ENCODE data around the gene DNAL1. TPM values are rescaled to one million over a fixed set of nuclear protein-coding genes. Genes with fewer than 3 reads are reported as not detected.
"Not testable (repeated sequence)": the region's sequence is repeated elsewhere in the genome, so short reads cannot be mapped to it uniquely, and the experiment has no call there.

DNAL1 gene
- total RNA-seq, 1 experiment from 2014 or later, result 4.2 TPM

DNA sequence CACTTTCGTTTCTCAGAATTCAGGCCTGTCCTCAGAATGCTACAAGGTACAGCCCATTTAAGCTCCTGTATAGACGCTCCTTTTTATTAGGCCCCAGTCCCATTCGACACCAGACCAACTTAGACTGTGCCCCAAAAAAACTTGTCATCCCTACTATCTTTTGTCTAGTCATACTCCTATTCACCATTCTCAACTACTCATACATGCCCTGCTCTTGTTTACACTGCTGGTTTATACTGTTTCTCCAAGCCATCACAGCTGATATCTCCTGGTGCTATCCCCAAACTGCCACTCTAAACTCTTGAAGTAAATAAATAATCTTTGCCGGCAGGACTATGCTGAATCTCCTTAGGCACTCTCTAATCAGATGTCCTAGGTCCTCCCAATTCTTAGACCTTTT, 63.3 kb downstream of the DNAL1 start:
- not testable (repeated sequence) for DNase-seq; H3K36me3 ChIP-seq (replicated peaks; ENCODE audit: control insufficient read depth, insufficient read depth, low read length); H3K4me3 ChIP-seq (ENCODE audit: insufficient read depth, low read depth, low read length); H3K27me3 ChIP-seq (ENCODE audit: control insufficient read depth, insufficient read depth, low read length)

DNA sequence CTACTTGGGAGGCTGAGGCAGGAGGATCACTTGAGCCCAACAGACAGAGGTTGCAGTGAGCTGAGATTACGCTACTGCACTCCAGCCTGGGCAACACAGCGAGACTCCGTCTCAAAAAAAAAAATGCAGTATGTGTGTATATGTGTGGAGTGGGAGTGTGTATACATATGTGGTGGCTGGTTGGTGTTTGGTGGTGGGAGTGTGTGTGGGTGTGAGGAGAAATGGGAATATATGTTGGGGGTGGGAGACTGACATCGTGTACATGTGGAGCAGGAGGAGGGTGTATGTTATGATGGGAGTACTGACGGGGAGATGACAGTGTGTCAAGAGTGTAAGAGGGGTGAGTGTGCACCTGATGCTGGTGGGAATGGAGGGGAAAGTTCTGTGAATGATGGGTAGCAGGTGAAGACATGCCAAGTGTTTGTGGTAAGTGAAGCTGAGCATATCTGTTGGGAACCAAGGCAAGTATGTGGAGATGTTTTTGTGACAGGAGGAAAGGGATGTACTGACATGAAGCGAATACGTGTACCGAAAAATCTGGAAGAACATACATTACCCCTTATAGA, 65.2 kb downstream of the DNAL1 start:
- Histone ChIP-seq H3K4me3 (ENCODE audit: insufficient read depth, low read depth, low read length) (no peak overlapping the region), H3K27me3 (ENCODE audit: control insufficient read depth, insufficient read depth, low read length) (no peaks in the 10 kb centered on the region), H3K36me3 (replicated peaks; ENCODE audit: control insufficient read depth, insufficient read depth, low read length) (no peaks in the 10 kb centered on the region)
- no peak for DNase-seq

DNA sequence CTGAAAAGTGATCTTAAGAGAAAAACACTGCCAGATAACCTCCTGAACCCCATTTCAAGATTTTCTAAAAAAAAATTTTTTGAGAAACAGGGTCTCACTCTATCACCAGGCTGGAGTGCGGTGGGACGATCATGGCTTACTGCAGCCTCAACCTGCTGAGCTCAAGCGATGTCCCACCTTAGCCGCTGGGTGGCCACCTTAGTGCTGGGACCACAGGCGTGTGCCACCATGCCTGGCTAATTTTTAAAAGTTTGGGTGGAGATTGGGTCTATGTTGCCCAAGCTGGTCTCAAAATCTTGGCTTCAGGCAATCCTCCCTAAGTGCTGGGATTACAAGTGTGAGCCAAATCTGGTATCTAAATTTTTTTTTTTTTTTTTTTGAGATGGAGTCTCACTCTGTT, 66.0 kb downstream of the DNAL1 start:
- no peaks in the 10 kb centered on the region for H3K36me3 ChIP-seq (replicated peaks; ENCODE audit: control insufficient read depth, insufficient read depth, low read length)
- no peaks in the 10 kb centered on the region for H3K27me3 ChIP-seq (ENCODE audit: control insufficient read depth, insufficient read depth, low read length)
- no peak overlapping the region for H3K4me3 ChIP-seq (ENCODE audit: insufficient read depth, low read depth, low read length)
- no peak for DNase-seq

DNA sequence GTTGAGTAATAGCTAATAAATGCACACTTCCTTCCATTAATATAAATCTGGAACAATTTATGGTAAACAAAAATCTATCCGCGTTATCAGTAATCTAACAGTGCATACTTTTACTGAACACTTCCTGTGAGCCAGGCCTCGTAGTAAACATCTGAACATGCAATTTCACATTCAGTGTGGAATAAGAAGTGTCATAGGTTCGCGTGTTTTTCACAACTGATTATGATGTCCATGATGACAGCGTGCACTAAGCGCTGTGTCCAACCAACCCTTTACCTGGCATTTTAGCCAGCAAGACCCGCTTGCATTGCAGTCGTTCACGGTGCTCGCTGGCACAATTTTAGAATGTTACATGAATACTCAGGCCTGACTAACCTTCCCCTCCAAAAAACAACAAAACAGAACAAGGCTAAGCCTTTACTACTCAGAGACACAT, 67.3 kb downstream of the DNAL1 start:
- H3K36me3 ChIP-seq (replicated peaks; ENCODE audit: control insufficient read depth, insufficient read depth, low read length), result no peaks in the 10 kb centered on the region
- no peaks in the 10 kb centered on the region for H3K27me3 ChIP-seq (ENCODE audit: control insufficient read depth, insufficient read depth, low read length)
- H3K4me3 ChIP-seq (ENCODE audit: insufficient read depth, low read depth, low read length), result peak overlapping the region; percentile 91
- DNase-seq, result no peak

DNA sequence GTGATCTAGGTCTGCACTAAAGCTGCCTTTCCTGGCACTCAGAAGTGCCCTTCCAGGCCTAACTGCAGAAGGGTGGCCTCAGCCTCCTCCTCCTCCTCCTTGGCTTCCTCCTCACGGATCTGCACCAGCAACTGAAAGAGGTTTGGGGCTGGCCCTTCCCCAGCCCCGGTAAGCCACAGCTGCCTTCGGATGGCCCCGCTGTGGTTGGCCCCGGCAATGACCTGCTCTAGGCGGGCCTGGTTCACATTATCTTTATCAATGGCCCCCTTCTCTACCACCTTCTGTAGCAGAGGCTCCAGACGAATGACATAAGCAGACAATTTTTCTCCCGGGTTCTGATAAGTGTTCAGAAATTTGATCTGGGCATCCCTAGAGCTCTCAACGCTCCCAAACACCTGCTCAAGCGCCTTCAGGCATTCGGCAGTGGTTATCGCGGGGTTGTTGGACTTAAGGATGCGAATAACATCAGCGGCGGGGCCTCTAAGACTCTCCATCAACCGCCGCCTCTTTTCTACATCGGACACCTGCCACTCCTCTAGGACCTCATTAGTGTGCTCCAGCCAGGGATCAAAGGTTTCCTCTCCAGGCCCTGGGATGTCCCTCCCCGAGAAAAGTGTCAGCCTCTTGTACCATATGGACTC, 67.9 kb downstream of the DNAL1 start:
- DNase-seq, result peak; percentile 63

DNA sequence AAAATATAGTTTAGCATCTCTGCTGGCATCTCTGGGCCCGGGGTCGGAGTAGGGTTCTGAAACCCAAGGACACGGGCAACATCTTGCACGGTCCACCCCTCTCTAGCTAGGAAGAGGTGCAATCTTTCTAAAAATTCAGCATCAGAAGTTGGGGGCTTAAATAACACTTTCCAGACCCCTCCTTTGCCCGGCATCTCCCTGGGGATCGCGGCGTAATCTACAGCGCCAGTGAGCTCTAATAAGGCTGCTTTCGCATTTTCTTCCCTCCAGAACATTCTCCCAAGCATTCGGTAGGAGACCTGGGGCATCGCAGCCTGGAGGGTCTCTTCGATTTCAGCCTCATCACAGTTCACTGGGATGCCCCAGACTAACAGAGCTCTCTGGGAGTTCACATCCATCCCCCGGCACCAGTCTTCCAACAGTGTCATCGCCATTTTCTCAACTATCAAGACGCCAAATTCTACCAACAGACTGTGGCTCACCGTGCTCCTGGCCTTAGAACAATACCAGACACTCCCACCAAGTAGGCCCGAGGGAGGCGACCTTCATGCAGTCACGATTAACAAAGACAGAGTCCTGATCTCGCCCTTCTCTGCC, 68.5 kb downstream of the DNAL1 start:
- DNase-seq, result peak; percentile 57
- Histone ChIP-seq H3K36me3 (replicated peaks; ENCODE audit: control insufficient read depth, insufficient read depth, low read length) (no peaks in the 10 kb centered on the region; the same call in 1 of the 2 replicates), H3K27me3 (ENCODE audit: control insufficient read depth, insufficient read depth, low read length) (no peaks in the 10 kb centered on the region), H3K4me3 (ENCODE audit: insufficient read depth, low read depth, low read length) (peak overlapping the region; percentile 91)

More for the DNA sequence above, 67.9 kb downstream of the DNAL1 start:
- H3K4me3 ChIP-seq (ENCODE audit: insufficient read depth, low read depth, low read length), result peak overlapping the region; percentile 91
- no peaks in the 10 kb centered on the region for H3K27me3 ChIP-seq (ENCODE audit: control insufficient read depth, insufficient read depth, low read length)
- no peaks in the 10 kb centered on the region; the same call in 1 of the 2 replicates for H3K36me3 ChIP-seq (replicated peaks; ENCODE audit: control insufficient read depth, insufficient read depth, low read length)

DNA sequence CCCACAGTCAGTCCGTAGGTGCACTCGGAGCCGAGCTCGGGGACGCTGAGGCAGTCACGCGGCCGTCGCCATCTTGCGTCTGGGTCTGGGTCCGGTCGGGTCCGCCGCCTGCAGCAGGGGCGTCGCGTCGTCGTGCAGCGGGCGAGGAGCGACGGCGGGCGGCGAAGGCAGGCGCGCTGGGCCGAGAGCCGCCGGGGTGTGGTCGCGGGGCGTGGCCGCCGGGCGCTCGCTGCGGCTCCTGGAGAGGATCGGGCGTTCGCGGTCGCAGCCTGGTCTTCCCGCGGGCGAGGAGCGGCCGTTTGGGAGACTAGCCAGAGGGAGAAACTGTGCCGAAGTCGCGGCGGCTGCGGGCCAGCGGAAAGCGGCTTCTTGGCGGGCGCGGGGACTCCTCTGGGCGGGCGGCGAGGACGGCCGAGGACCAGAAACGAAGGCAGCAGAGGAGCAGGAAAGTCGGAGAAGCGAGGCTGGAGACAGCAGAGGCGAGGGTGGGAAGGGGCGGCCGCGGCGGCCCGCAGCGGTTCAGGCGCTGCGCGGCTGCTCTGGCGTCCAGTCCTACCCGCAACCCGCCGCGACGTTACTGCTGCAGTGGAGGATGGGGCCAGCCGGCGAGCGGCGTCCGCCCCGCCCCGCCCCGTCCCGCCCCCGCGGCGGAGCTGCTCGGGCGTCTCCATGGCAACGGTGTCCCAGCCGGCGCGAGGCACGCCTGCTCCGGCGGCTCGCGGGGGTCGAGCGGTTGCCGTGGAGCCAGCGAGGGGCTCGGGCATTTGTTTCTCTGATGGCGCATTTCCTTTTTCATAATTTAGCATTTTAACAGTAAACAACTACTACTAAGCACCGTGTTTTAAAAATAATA, 69.2 kb downstream of the DNAL1 start, which contains the start of gene PNMA1:
TSS of gene PNMA1 (minus strand) at position 582 of the 853 bp plus-strand sequence. CDS start 745 bp downstream, outside the sequence.
- DNase-seq, result peak; percentile 98
- no peaks in the 10 kb centered on the region; the same call in 1 of the 2 replicates for H3K36me3 ChIP-seq (replicated peaks; ENCODE audit: control insufficient read depth, insufficient read depth, low read length)

DNA sequence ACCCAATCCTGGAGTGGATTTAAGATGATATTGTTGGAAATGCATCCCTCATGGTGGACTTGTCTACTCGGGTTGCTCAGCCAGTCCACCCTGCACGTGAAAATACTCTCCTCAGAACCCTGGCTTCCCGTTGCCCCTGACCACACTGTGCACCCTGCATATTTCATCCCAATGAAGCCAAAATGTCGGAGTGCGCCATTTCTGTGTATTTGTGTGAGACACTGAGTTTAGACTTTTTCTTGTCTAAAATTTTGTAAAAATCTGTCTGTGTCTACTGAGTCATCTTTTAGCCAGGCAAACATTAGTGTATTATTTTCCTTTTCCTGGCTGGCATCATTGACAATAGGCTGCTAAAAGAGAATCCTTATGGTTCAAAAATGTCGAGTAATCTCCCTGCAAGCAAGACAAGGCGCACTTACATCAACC, 69.9 kb downstream of the DNAL1 start:
- H3K36me3 ChIP-seq (replicated peaks; ENCODE audit: control insufficient read depth, insufficient read depth, low read length), result no peaks in the 10 kb centered on the region; the same call in 1 of the 2 replicates
- H3K27me3 ChIP-seq (ENCODE audit: control insufficient read depth, insufficient read depth, low read length), result peaks cover 3% of the 10 kb centered on the region; the same call in 1 of the 2 replicates

More for the DNA sequence above, 69.2 kb downstream of the DNAL1 start, which contains the start of gene PNMA1:
- Histone ChIP-seq H3K27me3 (ENCODE audit: control insufficient read depth, insufficient read depth, low read length) (peaks cover 3% of the 10 kb centered on the region; the same call in 1 of the 2 replicates), H3K4me3 (ENCODE audit: insufficient read depth, low read depth, low read length) (peak within 1 kb of the TSS; percentile 91)

DNA sequence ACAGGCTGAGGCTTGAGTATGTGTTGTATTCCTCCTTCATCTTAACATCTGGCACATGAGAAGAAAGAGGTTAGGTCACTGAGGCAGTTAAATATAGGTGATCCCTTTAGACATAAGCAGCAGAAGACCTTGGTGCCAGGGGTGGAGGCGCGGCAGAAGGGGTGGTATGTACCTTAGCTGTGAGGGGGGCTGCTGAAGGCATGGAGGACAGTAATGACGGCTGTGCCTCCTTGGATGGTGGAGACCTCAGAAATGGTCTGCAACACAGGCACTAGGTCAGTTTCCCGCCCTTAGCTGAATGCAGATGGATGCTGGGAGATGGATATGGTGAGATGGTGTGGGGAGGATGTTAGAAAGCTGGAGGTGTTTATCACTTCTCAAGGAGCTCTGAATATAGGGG, 70.9 kb downstream of the DNAL1 start:
- H3K4me3 ChIP-seq (ENCODE audit: insufficient read depth, low read depth, low read length), result no peak overlapping the region
- H3K27me3 ChIP-seq (ENCODE audit: control insufficient read depth, insufficient read depth, low read length), result peaks cover 3% of the 10 kb centered on the region; the same call in 1 of the 2 replicates
- no peaks in the 10 kb centered on the region; the same call in 1 of the 2 replicates for H3K36me3 ChIP-seq (replicated peaks; ENCODE audit: control insufficient read depth, insufficient read depth, low read length)
- DNase-seq, result no peak

More for the DNA sequence above, 69.9 kb downstream of the DNAL1 start:
- peak; percentile 64 for DNase-seq
- peak overlapping the region; percentile 20; the same call in 1 of the 2 replicates for H3K4me3 ChIP-seq (ENCODE audit: insufficient read depth, low read depth, low read length)

DNA sequence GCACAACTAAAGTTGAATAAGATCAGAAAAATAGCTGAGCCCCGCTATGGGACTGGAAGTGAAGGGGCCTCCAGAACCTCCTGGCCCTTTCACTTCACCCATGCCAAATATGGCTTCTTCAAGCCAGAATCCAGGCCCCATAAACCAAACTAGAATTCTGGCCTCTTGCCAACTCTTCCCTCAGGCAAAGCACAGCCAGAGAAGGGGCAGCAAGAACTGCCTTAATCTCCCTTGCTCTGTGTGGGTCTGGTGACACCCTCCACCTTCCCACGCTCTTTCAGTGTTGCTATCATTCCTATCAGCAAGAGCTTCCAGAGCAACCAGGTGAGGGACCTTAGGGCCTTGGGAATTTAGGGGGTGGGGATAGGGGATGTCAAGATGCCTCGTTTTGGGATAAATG, 72.5 kb downstream of the DNAL1 start:
- Histone ChIP-seq H3K27me3 (ENCODE audit: control insufficient read depth, insufficient read depth, low read length) (peaks cover 3% of the 10 kb centered on the region; the same call in 1 of the 2 replicates), H3K4me3 (ENCODE audit: insufficient read depth, low read depth, low read length) (no peak overlapping the region), H3K36me3 (replicated peaks; ENCODE audit: control insufficient read depth, insufficient read depth, low read length) (peaks cover 2% of the 10 kb centered on the region)
- no peak for DNase-seq

DNA sequence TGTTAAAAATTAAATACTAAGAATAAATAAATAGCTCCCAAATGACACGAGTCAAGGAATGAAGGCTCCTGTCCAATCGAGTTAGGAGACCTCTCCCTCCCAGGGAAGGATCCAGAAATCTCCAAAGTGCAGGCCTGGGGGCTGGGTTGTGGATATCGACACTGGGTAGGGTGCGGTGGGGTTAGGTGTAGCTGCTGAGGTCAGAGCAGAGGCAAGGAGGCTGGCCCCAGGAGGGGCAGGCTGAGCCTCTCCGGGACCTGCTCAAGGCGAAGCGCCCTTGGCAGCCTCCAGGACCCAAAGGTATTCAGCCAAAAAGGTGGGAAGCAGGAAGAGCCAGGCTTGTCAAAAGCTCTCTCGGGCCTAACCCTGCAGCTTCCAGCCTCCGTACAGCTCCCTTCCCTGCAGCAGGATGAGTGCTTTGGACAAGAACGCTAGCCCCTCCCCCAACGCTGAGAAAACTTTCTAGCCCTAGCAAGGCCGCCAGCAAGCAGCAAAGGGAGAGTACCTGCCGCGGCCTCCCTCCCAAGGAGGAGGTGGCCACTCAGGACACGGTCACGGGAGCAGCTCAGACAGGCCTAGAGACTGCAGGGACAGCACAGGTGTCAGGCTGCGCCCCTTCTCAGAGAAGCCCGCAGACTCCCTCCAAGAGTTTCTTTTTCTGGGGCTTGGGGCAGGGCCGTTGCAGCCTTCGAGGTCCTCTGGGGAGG, 73.1 kb downstream of the DNAL1 start:
- Histone ChIP-seq H3K27me3 (ENCODE audit: control insufficient read depth, insufficient read depth, low read length) (peaks cover 3% of the 10 kb centered on the region; the same call in 1 of the 2 replicates), H3K36me3 (replicated peaks; ENCODE audit: control insufficient read depth, insufficient read depth, low read length) (peaks cover 2% of the 10 kb centered on the region), H3K4me3 (ENCODE audit: insufficient read depth, low read depth, low read length) (peak overlapping the region; percentile 50)
- peak; percentile 83 for DNase-seq

DNA sequence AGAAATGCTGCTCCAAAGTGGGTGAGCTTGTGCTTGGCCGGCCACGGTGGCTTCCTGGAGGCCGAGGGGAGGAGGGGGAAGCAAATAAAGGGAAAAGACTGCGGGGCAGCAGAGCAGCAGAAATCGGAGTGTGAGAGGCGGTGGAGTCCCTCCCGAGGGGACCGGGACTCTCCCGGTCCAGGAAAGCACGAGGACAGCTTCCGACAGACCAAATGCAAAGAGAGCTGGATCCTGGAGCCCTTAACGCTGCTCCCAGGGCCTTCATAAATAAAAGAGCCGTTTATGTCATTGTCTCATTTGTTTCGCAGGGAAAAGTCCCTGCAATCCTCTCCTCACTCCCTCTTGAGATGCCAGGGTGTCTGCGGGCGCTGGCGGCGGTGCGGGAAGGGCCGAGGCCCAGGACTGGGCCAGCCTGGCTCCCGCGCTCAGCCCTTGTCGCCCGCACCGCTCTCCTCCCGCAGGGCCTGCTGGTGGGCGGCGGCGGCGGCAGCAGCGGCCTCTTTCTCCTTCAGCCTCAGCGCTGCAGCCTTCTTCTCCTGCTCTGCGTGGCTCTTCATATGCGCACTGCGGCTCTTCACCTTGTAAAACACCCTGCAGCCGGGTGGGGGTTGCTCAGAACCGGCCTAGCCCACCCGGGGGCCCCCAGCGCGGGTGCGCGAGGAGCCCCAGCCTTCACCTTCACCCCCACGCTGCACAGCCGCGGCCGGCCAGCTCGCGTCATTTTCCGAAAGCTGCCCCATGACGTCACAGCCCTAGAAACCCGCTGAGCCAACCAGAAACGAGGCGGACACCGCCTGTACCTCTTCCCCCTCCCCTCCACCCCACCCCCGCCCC, 73.8 kb downstream of the DNAL1 start:
- H3K36me3 ChIP-seq (replicated peaks; ENCODE audit: control insufficient read depth, insufficient read depth, low read length), result peaks cover 2% of the 10 kb centered on the region
- DNase-seq, result peak; percentile 96
- peak overlapping the region; percentile 50 for H3K4me3 ChIP-seq (ENCODE audit: insufficient read depth, low read depth, low read length)
- H3K27me3 ChIP-seq (ENCODE audit: control insufficient read depth, insufficient read depth, low read length), result peaks cover 3% of the 10 kb centered on the region; the same call in 1 of the 2 replicates

DNA sequence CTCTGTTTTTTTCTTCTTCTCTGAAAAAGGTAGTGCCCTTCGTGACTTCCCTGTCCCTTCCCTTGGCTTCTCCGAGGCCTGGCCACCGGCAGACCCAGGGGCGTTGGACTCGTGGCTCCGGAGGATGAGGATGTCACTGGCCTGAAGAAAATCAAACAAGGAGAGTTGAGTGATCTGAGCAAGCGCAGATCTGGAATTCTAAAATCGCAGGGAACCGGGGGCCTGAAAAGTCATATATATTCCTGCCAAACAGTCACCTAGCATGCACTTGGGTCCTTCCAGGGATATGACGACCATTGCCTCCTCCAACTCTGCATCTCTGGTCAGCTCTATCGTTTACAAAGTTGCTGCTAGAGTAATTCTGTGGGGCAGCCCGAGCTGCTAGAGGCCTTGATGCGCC, 74.6 kb downstream of the DNAL1 start:
- no peak for DNase-seq
- peaks cover 3% of the 10 kb centered on the region; the same call in 1 of the 2 replicates for H3K27me3 ChIP-seq (ENCODE audit: control insufficient read depth, insufficient read depth, low read length)
- no peak overlapping the region; the same call in 1 of the 2 replicates for H3K4me3 ChIP-seq (ENCODE audit: insufficient read depth, low read depth, low read length)
- peaks cover 2% of the 10 kb centered on the region for H3K36me3 ChIP-seq (replicated peaks; ENCODE audit: control insufficient read depth, insufficient read depth, low read length)

All from H7 (cell line).